Amniotic stem cell (primary cell): ENCODE data around the gene CFAP54.

Experiments used
- DNase-seq: peaks from one replicate; lab custom pipeline; 2025; lab: John Stamatoyannopoulos, UW

The CFAP54 gene

GRCh38 chr12:96890331-96890730 is 401.0 kb downstream of the CFAP54 start:
- no peak for DNase-seq

GRCh38 chr12:96892104-96892503 is 402.7 kb downstream of the CFAP54 start:
- DNase-seq, result no peak

- DNase-seq, result no peak
These were observed 408.0 kb downstream of the CFAP54 start for GRCh38 chr12:96897421-96897820.

GRCh38 chr12:96901175-96901574 is 411.8 kb downstream of the CFAP54 start:
- no peak for DNase-seq

- no peak for DNase-seq
These were observed 412.7 kb downstream of the CFAP54 start for GRCh38 chr12:96902076-96902475.

- DNase-seq, result no peak
These were observed 417.1 kb downstream of the CFAP54 start for GRCh38 chr12:96906498-96906848.

GRCh38 chr12:96906849-96907670 is 417.7 kb downstream of the CFAP54 start, which contains the start of gene NEDD1:
Gene NEDD1, plus strand, starts transcription at chr12:96907257. Its CDS starts 2,503 bp downstream, at chr12:96909760.
- peak; percentile 8 for DNase-seq

- DNase-seq, result no peak
These were observed 418.5 kb downstream of the CFAP54 start for GRCh38 chr12:96907671-96908422.

- DNase-seq, result no peak
These were observed 419.0 kb downstream of the CFAP54 start for GRCh38 chr12:96908423-96908675.

GRCh38 chr12:96912261-96912660 is 422.9 kb downstream of the CFAP54 start:
- no peak for DNase-seq

- no peak for DNase-seq
These were observed 423.6 kb downstream of the CFAP54 start for GRCh38 chr12:96912943-96913342.

- no peak for DNase-seq
These were observed 430.3 kb downstream of the CFAP54 start for GRCh38 chr12:96919510-96920210.
